ENCODE measurements around the gene ATP6V1F.
"Not testable (repeated sequence)": the region's sequence is repeated elsewhere in the genome, so short reads cannot be mapped to it uniquely, and the experiment has no call there.

Gene ATP6V1F

GRCh38 chr7:128903621-128904361, 41.1 kb downstream of the ATP6V1F start:
- DNase-seq, result no peak

- no peak for DNase-seq
Measured at GRCh38 chr7:128904381-128905197, 41.9 kb downstream of the ATP6V1F start.

- DNase-seq, result no peak
Measured at GRCh38 chr7:128906001-128906765, 43.5 kb downstream of the ATP6V1F start.

- no peak for DNase-seq
Measured at GRCh38 chr7:128906766-128907559, 44.3 kb downstream of the ATP6V1F start.

GRCh38 chr7:128908750-128909624, 46.3 kb downstream of the ATP6V1F start:
- DNase-seq, result no peak

GRCh38 chr7:128909625-128910568, 47.2 kb downstream of the ATP6V1F start:
- no peak for DNase-seq

GRCh38 chr7:128910569-128910945, 47.9 kb downstream of the ATP6V1F start, which contains the start of gene KCP:
TSS of gene KCP (minus strand) at chr7:128910709. CDS start at chr7:128910676, 33 bp downstream.
- no peak for DNase-seq

- no peak for DNase-seq
Measured at GRCh38 chr7:128911423-128912031, 48.9 kb downstream of the ATP6V1F start.

- DNase-seq, result no peak
Measured at GRCh38 chr7:128912281-128912680, 49.6 kb downstream of the ATP6V1F start.

GRCh38 chr7:128912709-128913495, 50.2 kb downstream of the ATP6V1F start:
- DNase-seq, result not testable (repeated sequence)

- DNase-seq, result no peak
Measured at GRCh38 chr7:128913870-128914565, 51.4 kb downstream of the ATP6V1F start.

GRCh38 chr7:128914566-128915151, 52.0 kb downstream of the ATP6V1F start:
- DNase-seq, result no peak

GRCh38 chr7:128915271-128915819, 52.7 kb downstream of the ATP6V1F start:
- DNase-seq, result no peak
